ENCODE data around the gene DMC1. TPM values are rescaled to one million over a fixed set of nuclear protein-coding genes. Genes with fewer than 3 reads are reported as not detected.

Gene DMC1
- total RNA-seq, 4 donors from 2014 or later: 0.22 to 3.5 (median 0.49) TPM; not detected in 1

- no peak for DNase-seq (ENCODE audit: low spot score in 2 of 2)
- intact Hi-C loops (cut with DNase I; ENCODE audit: low total_unique reads): no loop called here
- WGBS, 2 donors: 88 to 89% methylated on average over 10 of the region's 10 CpGs
- TF ChIP-seq POLR2A (IDR thresholded peaks at IDR 0.05) (no peak), CTCF (IDR thresholded peaks at IDR 0.05) (no peak)
- no peak overlapping the region for H3K4me3 ChIP-seq (ENCODE audit: low read depth, poor library complexity, severe bottlenecking)
Measured at GRCh38 chr22:38501797-38502672, 67.9 kb downstream of the DMC1 start.

- 84 to 88% methylated on average over 3 of the region's 3 CpGs for WGBS, 2 donors
- intact Hi-C loops (cut with DNase I; ENCODE audit: low total_unique reads): no loop called here
Measured at GRCh38 chr22:38497869-38498268, 72.1 kb downstream of the DMC1 start.

GRCh38 chr22:38494939-38495338 lies 75.0 kb downstream of the DMC1 start:
- intact Hi-C loops (cut with DNase I; ENCODE audit: low total_unique reads): no loop called here
- H3K4me3 ChIP-seq (ENCODE audit: low read depth, poor library complexity, severe bottlenecking): no peak overlapping the region
- 91 to 94% methylated on average over 12 of the region's 12 CpGs for WGBS, 2 donors
- no peak for TF ChIP-seq POLR2A (IDR thresholded peaks at IDR 0.05)
- no peak for TF ChIP-seq CTCF (IDR thresholded peaks at IDR 0.05)
- DNase-seq (ENCODE audit: low spot score in 2 of 2): no peak

More at GRCh38 chr22:38497869-38498268, 72.1 kb downstream of the DMC1 start:
- no peak overlapping the region for H3K4me3 ChIP-seq (ENCODE audit: low read depth, poor library complexity, severe bottlenecking)
- no peak for TF ChIP-seq CTCF (IDR thresholded peaks at IDR 0.05)
- TF ChIP-seq POLR2A (IDR thresholded peaks at IDR 0.05): no peak
- no peak for DNase-seq (ENCODE audit: low spot score in 2 of 2)

GRCh38 chr22:38494498-38494897 lies 75.5 kb downstream of the DMC1 start:
- DNase-seq (ENCODE audit: low spot score in 2 of 2): no peak
- no peak overlapping the region for H3K4me3 ChIP-seq (ENCODE audit: low read depth, poor library complexity, severe bottlenecking)
- WGBS, 2 donors: 63 to 64% methylated on average over 2 of the region's 2 CpGs
- intact Hi-C loops (cut with DNase I; ENCODE audit: low total_unique reads): no loop called here
- TF ChIP-seq CTCF (IDR thresholded peaks at IDR 0.05) (no peak), POLR2A (IDR thresholded peaks at IDR 0.05) (no peak)

GRCh38 chr22:38491707-38492348 lies 78.2 kb downstream of the DMC1 start:
- no peak for TF ChIP-seq CTCF (IDR thresholded peaks at IDR 0.05)
- no peak for TF ChIP-seq POLR2A (IDR thresholded peaks at IDR 0.05)
- 75 to 76% methylated on average over 5 of the region's 5 CpGs for WGBS, 2 donors

More at GRCh38 chr22:38491707-38492348, 78.2 kb downstream of the DMC1 start:
- intact Hi-C loops (cut with DNase I; ENCODE audit: low total_unique reads): no loop called here
- no peak for DNase-seq (ENCODE audit: low spot score in 2 of 2)
- no peak overlapping the region for H3K4me3 ChIP-seq (ENCODE audit: low read depth, poor library complexity, severe bottlenecking)

Data from lower leg skin (tissue), 4 donors.